HepG2 (cell line): ENCODE results near the gene CCL17. TPM values are rescaled to one million over a fixed set of nuclear protein-coding genes. Genes with fewer than 3 reads are reported as not detected.

ENCODE experiments used
- FOXK1 ChIP-seq: sonication (generic); formaldehyde crosslinking; IDR thresholded peaks from 2 replicates; pipeline ENCODE4 v1.4.0; 2020; ENCODE audit warnings: low read depth, missing genetic modification reagents, borderline replicate concordance
- GPN1 ChIP-seq: sonication (generic); formaldehyde crosslinking; IDR thresholded peaks from 2 replicates; pipeline ENCODE4 v1.5.1; 2020; ENCODE audit warnings: missing genetic modification reagents, borderline replicate concordance
- ISX ChIP-seq: sonication (generic); formaldehyde crosslinking; conservative IDR thresholded peaks from 2 replicates; pipeline ENCODE4 v1.5.0; 2020; ENCODE audit warnings: missing genetic modification reagents
- KLF13 ChIP-seq: sonication (generic); formaldehyde crosslinking; IDR thresholded peaks from 2 replicates; pipeline ENCODE4 v1.4.0; 2020; ENCODE audit warnings: mild to moderate bottlenecking, missing genetic modification reagents
- RAD51 ChIP-seq: fragments of 450-650 bp; IDR thresholded peaks from 2 replicates; pipeline ENCODE4 v1.6.1; 2016; ENCODE audit warnings: borderline replicate concordance
- SYNCRIP ChIP-seq: fragments of 200-400 bp; formaldehyde crosslinking; IDR thresholded peaks from 2 replicates; pipeline ENCODE4 v1.6.1; 2018; ENCODE audit warnings: mild to moderate bottlenecking, low read depth, low read length; ENCODE audit not compliant: insufficient read depth
- ZFY ChIP-seq: sonication (generic); formaldehyde crosslinking; IDR thresholded peaks from 2 replicates; pipeline ENCODE4 v1.4.0; 2020; ENCODE audit warnings: missing genetic modification reagents
- ZMAT3 ChIP-seq: sonication (generic); formaldehyde crosslinking; conservative IDR thresholded peaks from 2 replicates; pipeline ENCODE4 v1.7.0; 2021; ENCODE audit warnings: missing genetic modification reagents
- ZNF10 ChIP-seq: sonication (generic); formaldehyde crosslinking; IDR thresholded peaks from 2 replicates; pipeline ENCODE4 v1.4.0; 2020; ENCODE audit warnings: mild to moderate bottlenecking, low read depth, missing genetic modification reagents, borderline replicate concordance
- ZNF274 ChIP-seq: sonication (generic); formaldehyde crosslinking; IDR thresholded peaks from 2 replicates; pipeline ENCODE4 v1.5.1; 2020; ENCODE audit warnings: mild to moderate bottlenecking, missing genetic modification reagents
- ZNF460 ChIP-seq: sonication (generic); formaldehyde crosslinking; IDR thresholded peaks from 2 replicates; pipeline ENCODE4 v1.5.1; 2020; ENCODE audit warnings: missing genetic modification reagents, mild to moderate bottlenecking, borderline replicate concordance
- ZNF781 ChIP-seq: sonication (generic); formaldehyde crosslinking; IDR thresholded peaks from 2 replicates; pipeline ENCODE4 v1.5.1; 2020; ENCODE audit warnings: borderline replicate concordance, mild to moderate bottlenecking, missing genetic modification reagents; ENCODE audit errors: not compliant biosample characterization
- polyA plus RNA-seq, 8 experiments: library from polyadenylated mRNA; depleted of rRNA in 3 of 8; stranded (reverse) in 7 of 8; unstranded in 1 of 8; fragments of >200 nt; fragmentation: Illumina TruSeq in 4 of 8; extraction: Trizol in 4 of 8; gene quantifications; 2 replicates each; pipeline versions ENCODE4 v1.2.1 to v1.2.3, GENCODE V29; 2011 to 2016; ENCODE audit warnings: low read depth in 4 of 8, missing spikeins in 1 of 8, mixed read lengths in 1 of 8; ENCODE audit not compliant: insufficient read depth in 1 of 8
- total RNA-seq, 5 experiments: library from RNA; depleted of rRNA; stranded (reverse); fragments of >200 nt; fragmentation: Illumina TruSeq; extraction: Trizol; gene quantifications; 2 replicates each; pipeline ENCODE4 v1.2.3, GENCODE V29; 2016; ENCODE audit warnings: low read depth in 1 of 5
- TF ChIP-seq, protein P1 (sequence below): IDR thresholded peaks from 2 replicates; pipeline ENCODE4 v1.6.1; 2016; ENCODE audit warnings: low read depth, missing genetic modification reagents, missing compliant biosample characterization
- TF ChIP-seq, protein P2 (sequence below): sonication (generic); formaldehyde crosslinking; IDR thresholded peaks from 2 replicates; pipeline ENCODE4 v1.4.0; 2020; ENCODE audit warnings: mild to moderate bottlenecking, missing genetic modification reagents
- TF ChIP-seq, protein P3 (sequence below): sonication (generic); formaldehyde crosslinking; IDR thresholded peaks from 2 replicates; pipeline ENCODE4 v1.5.0; 2020; ENCODE audit warnings: missing genetic modification reagents
- TF ChIP-seq, protein P4 (sequence below): sonication (generic); formaldehyde crosslinking; IDR thresholded peaks from 2 replicates; pipeline ENCODE4 v1.8.1; 2023; ENCODE audit warnings: mild to moderate bottlenecking, missing genetic modification reagents
- TF ChIP-seq, protein P5 (sequence below): sonication (generic); formaldehyde crosslinking; IDR thresholded peaks from 2 replicates; pipeline ENCODE4 v1.5.0; 2020; ENCODE audit warnings: missing genetic modification reagents

The CCL17 gene
- total and polyA plus RNA-seq, 2 of the 13 experiments (the other 11 are each of a cell fraction or from before 2014, with no cell fraction given) = not detected

DNA sequence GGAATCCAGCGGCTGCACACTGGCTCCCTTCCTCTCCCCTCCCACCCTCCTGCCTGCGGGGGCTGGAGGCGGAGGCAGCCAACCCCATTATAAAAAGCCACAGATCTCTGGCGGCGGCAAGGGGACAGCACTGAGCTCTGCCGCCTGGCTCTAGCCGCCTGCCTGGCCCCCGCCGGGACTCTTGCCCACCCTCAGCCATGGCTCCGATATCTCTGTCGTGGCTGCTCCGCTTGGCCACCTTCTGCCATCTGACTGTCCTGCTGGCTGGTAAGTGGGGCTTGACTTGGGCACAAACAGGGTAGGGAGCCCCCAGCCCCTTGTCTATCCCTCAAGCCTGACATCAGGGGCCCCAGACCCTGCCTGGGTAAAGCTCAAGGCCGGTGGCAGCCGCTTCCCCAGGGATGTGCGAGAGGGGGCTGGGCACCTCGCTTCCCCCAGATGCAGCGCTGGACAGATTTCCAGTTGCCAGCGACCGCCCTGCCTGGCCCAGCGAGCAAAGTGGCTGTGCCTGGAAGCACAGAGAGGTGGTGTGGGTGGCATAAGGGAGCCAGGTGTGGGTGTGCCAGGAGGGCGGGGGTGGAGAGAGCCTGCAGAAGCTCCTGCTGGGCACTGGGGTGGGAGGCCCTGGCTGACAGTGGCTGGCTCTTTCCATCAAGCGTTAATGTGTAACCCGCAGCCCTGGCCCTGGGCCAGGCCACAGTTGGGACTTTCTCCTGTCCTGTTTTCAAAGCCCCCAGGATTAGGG, 32.0 kb upstream of the CCL17 start, which contains the start of gene CX3CL1 (continued):
- TF ChIP-seq ZNF274 (CRISPR knock-in tag) = peak; percentile 94
- no peak for TF ChIP-seq RAD51
- 0 out of 2 replicates have a peak, but pooled peaks have one; percentile 64 for TF ChIP-seq KLF13
- TF ChIP-seq, protein P1, sequence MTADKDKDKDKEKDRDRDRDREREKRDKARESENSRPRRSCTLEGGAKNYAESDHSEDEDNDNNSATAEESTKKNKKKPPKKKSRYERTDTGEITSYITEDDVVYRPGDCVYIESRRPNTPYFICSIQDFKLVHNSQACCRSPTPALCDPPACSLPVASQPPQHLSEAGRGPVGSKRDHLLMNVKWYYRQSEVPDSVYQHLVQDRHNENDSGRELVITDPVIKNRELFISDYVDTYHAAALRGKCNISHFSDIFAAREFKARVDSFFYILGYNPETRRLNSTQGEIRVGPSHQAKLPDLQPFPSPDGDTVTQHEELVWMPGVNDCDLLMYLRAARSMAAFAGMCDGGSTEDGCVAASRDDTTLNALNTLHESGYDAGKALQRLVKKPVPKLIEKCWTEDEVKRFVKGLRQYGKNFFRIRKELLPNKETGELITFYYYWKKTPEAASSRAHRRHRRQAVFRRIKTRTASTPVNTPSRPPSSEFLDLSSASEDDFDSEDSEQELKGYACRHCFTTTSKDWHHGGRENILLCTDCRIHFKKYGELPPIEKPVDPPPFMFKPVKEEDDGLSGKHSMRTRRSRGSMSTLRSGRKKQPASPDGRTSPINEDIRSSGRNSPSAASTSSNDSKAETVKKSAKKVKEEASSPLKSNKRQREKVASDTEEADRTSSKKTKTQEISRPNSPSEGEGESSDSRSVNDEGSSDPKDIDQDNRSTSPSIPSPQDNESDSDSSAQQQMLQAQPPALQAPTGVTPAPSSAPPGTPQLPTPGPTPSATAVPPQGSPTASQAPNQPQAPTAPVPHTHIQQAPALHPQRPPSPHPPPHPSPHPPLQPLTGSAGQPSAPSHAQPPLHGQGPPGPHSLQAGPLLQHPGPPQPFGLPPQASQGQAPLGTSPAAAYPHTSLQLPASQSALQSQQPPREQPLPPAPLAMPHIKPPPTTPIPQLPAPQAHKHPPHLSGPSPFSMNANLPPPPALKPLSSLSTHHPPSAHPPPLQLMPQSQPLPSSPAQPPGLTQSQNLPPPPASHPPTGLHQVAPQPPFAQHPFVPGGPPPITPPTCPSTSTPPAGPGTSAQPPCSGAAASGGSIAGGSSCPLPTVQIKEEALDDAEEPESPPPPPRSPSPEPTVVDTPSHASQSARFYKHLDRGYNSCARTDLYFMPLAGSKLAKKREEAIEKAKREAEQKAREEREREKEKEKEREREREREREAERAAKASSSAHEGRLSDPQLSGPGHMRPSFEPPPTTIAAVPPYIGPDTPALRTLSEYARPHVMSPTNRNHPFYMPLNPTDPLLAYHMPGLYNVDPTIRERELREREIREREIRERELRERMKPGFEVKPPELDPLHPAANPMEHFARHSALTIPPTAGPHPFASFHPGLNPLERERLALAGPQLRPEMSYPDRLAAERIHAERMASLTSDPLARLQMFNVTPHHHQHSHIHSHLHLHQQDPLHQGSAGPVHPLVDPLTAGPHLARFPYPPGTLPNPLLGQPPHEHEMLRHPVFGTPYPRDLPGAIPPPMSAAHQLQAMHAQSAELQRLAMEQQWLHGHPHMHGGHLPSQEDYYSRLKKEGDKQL (CRISPR knock-in tag) = peak; percentile 91
- no peak for TF ChIP-seq ZNF10
- no peak; the same call in none of the 2 replicates for TF ChIP-seq ZFY (CRISPR knock-in tag)
- no peak for TF ChIP-seq ISX (CRISPR knock-in tag)
- TF ChIP-seq, protein P2, sequence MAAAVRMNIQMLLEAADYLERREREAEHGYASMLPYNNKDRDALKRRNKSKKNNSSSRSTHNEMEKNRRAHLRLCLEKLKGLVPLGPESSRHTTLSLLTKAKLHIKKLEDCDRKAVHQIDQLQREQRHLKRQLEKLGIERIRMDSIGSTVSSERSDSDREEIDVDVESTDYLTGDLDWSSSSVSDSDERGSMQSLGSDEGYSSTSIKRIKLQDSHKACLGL = 0 out of 2 replicates have a peak, but pooled peaks have one; percentile 24
- no peak; the same call in none of the 2 replicates for TF ChIP-seq FOXK1 (CRISPR knock-in tag)
- TF ChIP-seq ZNF781 (CRISPR knock-in tag) = peak; percentile 75
- peak; percentile 69; the same call in 1 of the 2 replicates for TF ChIP-seq ZNF460 (CRISPR knock-in tag)
- TF ChIP-seq ZMAT3 (CRISPR knock-in tag) = peak; percentile 60
- TF ChIP-seq, protein P3, sequence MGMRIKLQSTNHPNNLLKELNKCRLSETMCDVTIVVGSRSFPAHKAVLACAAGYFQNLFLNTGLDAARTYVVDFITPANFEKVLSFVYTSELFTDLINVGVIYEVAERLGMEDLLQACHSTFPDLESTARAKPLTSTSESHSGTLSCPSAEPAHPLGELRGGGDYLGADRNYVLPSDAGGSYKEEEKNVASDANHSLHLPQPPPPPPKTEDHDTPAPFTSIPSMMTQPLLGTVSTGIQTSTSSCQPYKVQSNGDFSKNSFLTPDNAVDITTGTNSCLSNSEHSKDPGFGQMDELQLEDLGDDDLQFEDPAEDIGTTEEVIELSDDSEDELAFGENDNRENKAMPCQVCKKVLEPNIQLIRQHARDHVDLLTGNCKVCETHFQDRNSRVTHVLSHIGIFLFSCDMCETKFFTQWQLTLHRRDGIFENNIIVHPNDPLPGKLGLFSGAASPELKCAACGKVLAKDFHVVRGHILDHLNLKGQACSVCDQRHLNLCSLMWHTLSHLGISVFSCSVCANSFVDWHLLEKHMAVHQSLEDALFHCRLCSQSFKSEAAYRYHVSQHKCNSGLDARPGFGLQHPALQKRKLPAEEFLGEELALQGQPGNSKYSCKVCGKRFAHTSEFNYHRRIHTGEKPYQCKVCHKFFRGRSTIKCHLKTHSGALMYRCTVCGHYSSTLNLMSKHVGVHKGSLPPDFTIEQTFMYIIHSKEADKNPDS (CRISPR knock-in tag) = peak; percentile 93; the same call in 1 of the 2 replicates
- no peak for TF ChIP-seq SYNCRIP
- TF ChIP-seq, protein P4, sequence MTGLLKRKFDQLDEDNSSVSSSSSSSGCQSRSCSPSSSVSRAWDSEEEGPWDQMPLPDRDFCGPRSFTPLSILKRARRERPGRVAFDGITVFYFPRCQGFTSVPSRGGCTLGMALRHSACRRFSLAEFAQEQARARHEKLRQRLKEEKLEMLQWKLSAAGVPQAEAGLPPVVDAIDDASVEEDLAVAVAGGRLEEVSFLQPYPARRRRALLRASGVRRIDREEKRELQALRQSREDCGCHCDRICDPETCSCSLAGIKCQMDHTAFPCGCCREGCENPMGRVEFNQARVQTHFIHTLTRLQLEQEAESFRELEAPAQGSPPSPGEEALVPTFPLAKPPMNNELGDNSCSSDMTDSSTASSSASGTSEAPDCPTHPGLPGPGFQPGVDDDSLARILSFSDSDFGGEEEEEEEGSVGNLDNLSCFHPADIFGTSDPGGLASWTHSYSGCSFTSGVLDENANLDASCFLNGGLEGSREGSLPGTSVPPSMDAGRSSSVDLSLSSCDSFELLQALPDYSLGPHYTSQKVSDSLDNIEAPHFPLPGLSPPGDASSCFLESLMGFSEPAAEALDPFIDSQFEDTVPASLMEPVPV (CRISPR knock-in tag) = no peak; the same call in none of the 2 replicates
- 0 out of 2 replicates have a peak, but pooled peaks have one; percentile 74 for TF ChIP-seq GPN1 (CRISPR knock-in tag)
- TF ChIP-seq, protein P5, sequence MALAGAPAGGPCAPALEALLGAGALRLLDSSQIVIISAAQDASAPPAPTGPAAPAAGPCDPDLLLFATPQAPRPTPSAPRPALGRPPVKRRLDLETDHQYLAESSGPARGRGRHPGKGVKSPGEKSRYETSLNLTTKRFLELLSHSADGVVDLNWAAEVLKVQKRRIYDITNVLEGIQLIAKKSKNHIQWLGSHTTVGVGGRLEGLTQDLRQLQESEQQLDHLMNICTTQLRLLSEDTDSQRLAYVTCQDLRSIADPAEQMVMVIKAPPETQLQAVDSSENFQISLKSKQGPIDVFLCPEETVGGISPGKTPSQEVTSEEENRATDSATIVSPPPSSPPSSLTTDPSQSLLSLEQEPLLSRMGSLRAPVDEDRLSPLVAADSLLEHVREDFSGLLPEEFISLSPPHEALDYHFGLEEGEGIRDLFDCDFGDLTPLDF (CRISPR knock-in tag) = no peak; the same call in none of the 2 replicates
